VCaP (cell line): Measurements from ENCODE around the gene NLE1.

Source experiments
- H3K27ac ChIP-seq: fragments of 450-650 bp; 2 replicates; pipeline ENCODE4 v1.5.1; 2017
- TF ChIP-seq, protein P1 (sequence below): fragments of 450-650 bp; conservative IDR thresholded peaks from 2 replicates; pipeline ENCODE4 v1.5.1; 2017; ENCODE audit warnings: mild to moderate bottlenecking, moderate library complexity

Gene NLE1

DNA sequence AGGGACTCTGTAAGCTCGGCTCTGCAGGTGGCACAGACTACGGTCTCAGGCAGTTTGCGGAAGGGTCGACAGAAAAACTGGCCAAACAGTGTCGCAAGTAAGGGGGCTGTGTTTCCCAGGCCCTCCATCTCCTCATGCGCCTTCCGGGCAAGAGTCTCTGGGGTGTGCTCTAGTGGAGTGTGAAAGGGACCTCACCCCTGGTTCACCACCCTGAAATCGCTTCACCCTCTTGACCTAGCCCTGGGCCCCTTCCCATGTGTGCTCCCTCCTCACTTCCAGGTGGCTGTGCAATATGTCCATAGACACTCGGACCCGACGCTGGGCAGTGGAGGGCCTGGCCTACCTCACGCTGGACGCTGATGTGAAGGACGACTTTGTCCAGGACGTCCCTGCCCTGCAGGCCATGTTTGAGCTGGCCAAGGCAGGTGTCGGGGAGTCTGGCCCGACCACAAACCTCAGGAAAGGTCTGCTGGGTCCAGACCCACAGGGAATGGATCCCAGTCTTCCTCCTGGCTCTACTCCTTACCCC is 27.8 kb upstream of the NLE1 start:
- TF ChIP-seq, protein P1, sequence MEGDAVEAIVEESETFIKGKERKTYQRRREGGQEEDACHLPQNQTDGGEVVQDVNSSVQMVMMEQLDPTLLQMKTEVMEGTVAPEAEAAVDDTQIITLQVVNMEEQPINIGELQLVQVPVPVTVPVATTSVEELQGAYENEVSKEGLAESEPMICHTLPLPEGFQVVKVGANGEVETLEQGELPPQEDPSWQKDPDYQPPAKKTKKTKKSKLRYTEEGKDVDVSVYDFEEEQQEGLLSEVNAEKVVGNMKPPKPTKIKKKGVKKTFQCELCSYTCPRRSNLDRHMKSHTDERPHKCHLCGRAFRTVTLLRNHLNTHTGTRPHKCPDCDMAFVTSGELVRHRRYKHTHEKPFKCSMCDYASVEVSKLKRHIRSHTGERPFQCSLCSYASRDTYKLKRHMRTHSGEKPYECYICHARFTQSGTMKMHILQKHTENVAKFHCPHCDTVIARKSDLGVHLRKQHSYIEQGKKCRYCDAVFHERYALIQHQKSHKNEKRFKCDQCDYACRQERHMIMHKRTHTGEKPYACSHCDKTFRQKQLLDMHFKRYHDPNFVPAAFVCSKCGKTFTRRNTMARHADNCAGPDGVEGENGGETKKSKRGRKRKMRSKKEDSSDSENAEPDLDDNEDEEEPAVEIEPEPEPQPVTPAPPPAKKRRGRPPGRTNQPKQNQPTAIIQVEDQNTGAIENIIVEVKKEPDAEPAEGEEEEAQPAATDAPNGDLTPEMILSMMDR: no peak

DNA sequence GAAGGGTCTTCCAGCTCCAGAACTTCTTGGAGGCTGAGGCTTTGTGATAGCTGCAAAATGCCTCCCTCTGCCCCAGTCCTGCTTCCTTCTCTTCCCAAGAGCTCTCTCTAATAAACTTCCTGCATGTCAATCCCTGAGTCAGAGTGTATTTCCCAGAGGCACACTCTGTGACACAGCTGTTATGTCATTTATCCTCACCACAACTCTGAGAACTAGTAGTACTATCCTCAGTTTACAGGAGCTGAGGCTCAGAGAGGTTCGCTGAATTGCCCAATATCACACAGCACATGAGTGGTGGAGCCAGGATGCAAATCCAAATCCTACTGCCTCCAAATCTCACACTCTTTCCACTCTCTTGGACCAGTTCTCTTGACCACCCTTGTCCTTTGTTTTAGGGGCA is 25.6 kb upstream of the NLE1 start:
- TF ChIP-seq, protein P1: no peak
- H3K27ac ChIP-seq: no peak overlapping the region

More for the DNA sequence above, 27.8 kb upstream of the NLE1 start:
- H3K27ac ChIP-seq: no peak overlapping the region

DNA sequence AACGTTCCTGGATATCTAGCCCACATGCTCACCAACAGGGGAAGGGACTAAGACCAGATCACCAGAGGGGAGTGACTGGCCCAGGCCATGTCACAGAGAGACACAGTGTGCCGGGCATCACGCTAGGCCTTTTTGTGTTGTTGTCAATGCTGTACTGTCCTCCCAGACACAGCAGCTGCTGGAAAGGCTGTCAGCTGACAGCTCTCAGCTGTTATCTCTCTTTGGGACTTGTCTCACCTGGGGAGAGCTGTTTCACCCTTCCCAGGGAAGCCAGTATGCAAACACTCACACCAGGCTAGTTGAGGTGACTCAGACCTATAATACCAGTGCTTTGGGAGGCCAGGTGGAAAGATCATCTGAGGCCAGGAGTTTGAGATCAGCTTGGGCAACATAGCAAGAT is 24.9 kb upstream of the NLE1 start:
- TF ChIP-seq, protein P1: no peak
- no peak overlapping the region for H3K27ac ChIP-seq

DNA sequence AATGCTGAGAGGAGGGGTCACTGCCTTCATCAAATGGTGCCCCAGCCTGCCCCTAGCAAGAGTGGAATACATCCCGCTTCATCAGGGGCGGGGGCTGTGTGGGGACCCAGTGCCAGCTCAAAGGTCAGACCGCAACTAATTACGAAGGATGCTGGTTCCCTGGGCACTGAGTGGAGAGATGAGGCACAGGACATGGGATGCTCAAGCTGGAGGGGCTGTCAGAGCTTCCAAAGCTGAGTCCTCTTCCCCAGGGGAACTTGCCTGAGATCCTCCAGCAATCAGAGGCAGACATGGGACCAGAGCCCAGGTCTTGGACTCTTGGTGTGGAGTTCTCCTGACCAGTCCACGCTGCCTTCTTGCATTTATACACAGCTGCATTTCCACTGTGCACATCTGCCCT is 24.4 kb upstream of the NLE1 start:
- TF ChIP-seq, protein P1: no peak
- H3K27ac ChIP-seq: no peak overlapping the region

DNA sequence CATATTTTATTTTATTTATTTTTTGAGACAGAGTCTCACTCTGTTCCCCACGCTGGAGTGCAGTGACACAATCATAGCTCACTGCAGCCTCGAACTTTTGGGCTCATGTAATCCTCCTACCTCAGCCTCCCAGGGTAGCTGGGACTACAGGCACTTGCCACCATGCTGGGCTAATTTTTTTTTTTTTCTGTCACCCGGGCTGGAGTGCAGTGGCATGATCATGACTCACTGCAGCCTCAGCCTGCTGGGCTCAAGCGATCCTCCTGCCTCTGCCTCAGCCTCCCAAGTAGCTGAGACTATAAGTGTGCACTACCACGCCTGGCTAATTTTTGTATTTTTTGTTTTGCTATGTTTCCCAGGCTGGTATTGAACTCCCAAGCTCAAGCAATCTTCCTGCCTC is 22.6 kb upstream of the NLE1 start:
- TF ChIP-seq, protein P1: no peak
- H3K27ac ChIP-seq: no peak overlapping the region

DNA sequence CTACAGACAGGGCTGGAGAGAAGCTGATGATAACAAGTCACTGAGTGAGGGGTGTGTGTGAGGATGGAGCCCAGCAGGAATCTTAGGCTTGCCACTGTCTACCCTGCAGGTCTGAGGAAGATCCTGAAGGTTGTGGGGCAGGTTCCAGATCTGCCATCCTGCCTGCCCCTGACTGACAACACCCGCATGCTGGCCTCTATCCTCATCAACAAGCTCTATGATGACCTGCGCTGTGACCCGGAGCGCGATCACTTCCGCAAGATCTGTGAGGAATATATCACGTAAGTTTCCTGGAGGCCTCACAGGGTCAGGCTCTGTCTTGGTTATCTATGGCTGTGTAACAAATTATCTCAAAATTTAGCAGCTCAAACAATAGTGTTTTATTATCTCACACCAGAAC is 21.8 kb upstream of the NLE1 start:
- H3K27ac ChIP-seq: no peak overlapping the region
- TF ChIP-seq, protein P1: no peak

DNA sequence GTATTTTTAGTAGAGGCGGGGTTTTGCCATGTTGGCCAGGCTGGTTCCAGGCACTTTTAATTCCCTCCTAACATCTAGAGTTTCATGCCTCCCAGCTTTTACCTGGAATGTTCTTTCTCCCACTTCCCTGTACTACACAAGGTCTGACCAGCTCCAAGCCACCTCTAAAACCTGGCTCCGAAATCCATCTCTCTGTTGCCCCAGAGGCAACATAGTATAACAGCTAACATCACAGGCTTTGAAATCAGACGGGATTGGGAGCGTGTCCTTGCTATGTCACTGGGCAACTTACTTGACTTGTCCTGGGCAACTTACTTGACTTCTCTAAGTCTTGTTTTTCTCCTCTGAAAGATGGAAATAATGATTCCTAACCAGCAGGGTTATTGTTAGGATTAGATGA is 20.7 kb upstream of the NLE1 start:
- H3K27ac ChIP-seq: no peak overlapping the region
- TF ChIP-seq, protein P1: no peak
